HG02571 (cell line): ENCODE results near the gene HIF3A.
"Not testable (repeated sequence)": the region's sequence is repeated elsewhere in the genome, so short reads cannot be mapped to it uniquely, and the experiment has no call there.

Source experiments
- ATAC-seq: cut with Tn5 transposase; IDR thresholded peaks from one replicate; pipeline ENCODE4 v1.9.1; 2021; ENCODE audit warnings: mild to moderate bottlenecking, moderate library complexity; ENCODE audit not compliant: unreplicated experiment

Gene HIF3A

DNA sequence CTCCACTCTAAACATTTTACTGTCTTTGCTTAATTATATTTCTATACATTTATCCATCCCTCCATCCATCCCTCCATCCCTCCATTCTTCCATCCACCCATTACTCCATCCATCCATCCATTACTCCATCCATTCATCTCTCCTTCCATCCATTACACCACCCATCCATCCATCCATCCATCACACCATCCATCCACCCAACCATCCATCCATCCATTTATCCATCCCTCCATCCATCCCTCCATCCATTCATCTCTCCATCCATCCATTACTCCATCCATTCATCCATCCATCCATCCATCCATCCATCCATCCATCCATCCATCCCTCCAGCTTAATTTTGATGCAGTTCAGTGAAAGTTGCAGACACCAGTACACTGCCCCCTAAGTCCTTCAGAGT is 5.0 kb upstream of the HIF3A start:
- no peak for ATAC-seq

DNA sequence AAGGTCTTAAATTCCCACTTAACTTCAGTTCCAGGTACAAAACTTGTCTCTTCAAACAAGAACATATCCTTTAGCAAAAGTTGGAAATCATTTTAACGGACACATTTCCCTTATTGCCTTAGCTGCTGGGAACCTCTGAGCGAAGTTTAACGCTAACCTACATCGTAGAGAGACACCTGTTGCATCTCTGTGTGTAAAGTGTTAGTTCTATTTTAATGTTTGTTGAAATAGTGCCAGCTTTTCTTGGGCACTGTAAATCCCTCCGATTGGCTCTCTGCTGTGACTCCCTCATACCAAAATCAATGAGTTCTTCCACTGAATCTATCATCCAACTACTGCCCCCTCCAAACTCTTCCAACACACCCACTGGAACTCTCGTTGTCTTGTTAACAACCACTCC is 2.3 kb upstream of the HIF3A start:
- ATAC-seq: no peak

DNA sequence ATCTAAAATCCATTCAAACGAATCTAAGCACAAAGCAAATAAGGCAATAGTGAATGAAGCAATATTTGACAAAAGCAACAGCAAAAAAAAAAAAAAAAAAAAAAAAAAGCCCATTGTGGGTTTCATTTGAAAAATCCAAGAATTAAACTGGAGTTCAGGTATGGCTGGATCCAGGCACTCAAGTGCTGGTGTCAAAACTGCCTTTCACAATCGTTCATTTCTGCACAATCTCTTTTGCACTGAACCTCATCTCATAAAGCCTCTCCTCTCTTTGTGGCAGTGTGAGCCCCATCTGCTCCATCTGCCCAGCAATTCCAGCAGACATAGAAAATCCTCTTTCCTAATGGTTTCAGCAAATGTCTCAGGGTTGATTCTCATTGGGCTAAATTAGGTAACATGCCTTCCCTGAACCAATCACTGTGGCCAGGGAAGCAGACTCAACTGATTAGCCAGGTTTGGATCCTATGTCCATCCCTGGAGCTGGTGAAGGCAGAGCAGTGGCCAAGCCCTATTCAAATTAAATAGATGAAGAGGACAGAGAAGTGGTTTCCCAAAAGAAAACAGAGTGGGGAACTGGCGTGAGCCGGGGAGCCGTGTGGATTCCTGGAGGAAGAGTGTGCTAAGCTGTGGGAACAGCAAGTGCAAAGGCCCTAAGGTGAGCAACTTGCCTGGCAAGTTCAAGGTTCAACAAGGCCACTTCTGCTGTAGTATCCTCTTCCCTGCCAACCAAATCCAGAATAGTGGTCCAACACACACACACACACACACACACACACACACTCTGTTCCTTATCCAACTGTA is 1.2 kb upstream of the HIF3A start:
- no peak for ATAC-seq

DNA sequence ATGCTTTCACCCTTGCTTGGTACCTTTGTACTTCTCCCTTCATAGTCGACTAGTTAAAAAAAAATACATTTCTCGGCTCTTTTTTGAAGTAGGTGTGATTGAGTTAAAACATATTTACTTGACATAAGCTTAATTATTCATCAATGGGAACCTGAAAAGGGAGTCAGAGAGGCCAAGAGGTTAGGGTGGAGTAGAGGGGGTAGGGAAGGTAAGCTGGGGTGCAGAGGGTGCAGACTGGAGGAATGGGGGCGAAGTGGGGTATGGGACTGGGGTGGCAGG is 701 bp upstream of the HIF3A start:
- ATAC-seq: no peak

DNA sequence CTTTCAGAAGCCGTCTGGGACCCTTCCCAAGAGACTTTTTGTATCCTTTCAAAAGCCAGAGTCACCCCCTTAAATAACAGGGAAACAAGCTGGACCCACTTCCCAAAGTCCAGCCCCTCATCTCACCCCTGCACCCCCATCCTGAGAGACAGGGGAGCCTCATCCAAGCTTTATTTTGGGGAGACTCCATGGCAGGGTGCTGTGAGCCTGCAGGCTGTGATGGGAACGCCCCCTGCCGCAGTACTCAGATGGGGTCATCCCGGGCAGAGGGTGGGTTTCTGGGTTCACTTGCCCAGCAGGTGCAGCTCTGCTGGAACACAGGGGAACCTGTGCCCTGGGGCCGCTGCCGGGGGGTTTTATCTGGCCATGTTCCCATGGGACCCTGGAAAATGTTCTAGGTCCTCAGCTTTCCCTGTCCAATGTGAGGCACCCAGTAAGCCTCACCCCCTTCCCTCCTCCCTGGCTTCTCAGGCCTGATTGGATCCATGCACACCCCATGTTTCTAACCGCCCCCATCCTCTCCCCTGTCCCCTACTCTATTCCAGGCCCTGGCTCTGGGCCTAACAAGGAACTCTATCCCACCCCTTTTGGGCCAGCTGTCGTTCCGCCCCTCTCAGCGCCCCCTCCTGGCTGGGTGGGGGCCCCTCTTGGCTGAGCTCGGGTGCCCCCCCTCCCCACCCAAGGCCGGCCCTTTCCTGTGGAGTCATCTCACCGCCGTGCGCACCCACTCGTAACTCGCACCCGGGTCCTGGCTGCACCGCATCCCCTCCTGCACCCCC is 1.0 kb downstream of the HIF3A start:
- ATAC-seq: no peak

DNA sequence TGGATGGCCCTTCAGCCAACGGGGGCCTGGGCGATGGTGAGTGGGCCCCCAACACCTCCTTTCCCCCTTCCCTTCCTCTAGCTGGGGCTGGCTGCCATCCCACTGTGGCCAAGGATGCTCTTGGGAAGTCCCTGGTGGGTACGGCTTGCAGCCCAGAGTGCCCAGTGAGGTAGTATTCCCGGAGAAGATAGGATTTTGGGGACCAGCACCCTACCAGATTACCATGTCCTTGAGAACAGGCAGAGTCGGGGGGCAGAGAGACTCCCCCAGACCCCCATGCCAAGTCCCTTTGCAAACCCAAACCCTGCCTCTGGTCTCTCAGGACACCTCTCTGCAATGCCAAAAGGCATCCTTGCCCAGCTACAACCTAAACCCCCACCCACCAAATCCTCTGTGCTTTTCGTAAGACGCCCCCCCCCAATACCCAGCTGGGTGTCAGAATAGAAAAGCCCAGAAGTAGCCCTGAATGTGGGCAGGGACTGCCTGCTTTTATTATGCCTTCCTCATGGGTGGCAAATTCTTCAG is 1.7 kb downstream of the HIF3A start:
- ATAC-seq: no peak

DNA sequence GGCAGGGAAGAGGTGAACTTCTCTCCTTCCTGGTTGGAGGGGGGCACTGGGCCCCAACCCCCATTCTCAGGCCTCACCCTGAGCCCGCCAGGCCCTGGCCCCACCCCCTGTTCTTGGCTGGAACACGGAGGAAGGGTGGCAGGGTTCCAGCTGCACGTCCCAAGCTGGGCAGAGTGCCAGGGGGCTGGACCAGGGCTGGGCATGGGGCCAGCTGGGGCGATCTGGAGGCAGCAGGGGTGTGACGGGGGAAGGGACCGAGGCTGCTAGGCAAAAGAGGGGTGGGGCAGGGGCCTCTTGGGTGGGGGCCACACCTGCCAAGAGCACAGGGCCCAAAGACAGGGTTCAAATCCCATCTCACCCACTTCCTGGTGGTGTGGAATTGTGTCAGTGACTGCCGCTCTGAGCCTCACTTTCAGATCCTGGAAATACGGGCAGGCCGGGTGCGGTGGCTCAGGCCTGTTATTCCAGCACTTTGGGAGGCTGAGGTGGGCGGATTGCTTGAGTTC is 2.2 kb downstream of the HIF3A start:
- ATAC-seq: no peak

DNA sequence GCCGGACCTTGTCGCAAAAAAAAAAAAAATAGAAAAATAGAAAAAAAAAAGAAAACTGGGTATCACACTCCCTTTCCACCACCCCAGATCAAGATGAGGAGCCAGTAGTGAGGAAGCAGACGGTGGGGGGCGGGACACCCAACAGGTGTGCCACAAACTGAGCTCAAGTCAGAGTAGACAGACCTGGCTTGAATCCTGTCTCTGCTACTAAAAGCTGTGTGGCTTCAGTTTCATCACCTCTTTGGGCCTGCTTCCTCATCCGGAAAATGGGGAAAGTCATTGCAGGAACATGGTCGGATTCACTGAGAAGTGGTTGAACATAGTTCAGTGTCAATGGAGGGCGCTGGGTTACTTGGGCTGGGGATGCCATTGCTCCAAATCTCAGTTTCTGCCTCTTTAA is 2.9 kb downstream of the HIF3A start:
- no peak for ATAC-seq

DNA sequence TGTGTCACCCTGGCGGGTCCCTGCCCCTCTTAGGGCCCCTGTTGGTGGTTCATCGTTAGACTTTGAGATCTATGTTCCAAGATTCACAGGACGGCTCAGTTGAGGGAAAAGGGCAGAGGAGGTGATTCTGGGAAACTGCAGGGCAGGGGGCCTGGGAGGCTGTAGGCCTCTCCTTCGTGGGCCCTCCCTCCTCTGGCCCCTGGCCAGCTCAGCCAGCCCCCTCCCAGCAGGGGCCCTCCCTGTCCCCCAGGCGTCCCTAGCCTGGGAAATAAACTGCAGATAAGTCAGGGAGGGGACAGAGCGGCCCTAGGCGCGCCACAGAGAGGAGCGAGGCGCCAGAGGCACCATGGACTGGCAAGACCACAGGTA is 6.5 kb downstream of the HIF3A start:
- ATAC-seq: no peak

DNA sequence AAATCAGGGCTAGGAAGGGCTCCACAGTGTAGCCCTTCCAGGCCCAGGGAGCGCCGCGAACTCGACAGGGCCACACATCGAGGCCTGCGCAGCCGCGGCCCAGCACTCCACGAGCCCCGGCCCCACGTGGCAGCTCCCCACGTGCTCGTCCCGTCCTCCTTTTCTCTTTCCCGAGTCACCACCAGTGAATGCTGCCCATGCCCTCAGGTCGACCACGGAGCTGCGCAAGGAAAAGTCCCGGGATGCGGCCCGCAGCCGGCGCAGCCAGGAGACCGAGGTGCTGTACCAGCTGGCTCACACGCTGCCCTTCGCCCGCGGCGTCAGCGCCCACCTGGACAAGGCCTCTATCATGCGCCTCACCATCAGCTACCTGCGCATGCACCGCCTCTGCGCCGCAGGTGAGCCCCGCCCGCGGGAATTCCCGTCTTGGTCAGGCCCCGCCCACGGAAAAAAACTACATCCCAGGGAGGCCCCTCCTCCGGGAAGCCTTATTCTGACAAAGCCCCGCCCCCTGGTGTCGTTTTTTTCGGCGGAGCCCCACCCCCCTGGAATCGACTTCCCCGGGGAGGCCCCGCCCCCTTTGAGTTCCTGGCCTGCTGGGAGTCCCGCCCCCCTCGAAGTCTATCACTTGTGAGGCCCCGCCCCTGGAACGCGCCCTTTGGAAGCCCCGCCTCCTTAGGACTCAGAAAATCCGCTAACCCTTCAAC is 7.0 kb downstream of the HIF3A start:
- ATAC-seq: no peak

DNA sequence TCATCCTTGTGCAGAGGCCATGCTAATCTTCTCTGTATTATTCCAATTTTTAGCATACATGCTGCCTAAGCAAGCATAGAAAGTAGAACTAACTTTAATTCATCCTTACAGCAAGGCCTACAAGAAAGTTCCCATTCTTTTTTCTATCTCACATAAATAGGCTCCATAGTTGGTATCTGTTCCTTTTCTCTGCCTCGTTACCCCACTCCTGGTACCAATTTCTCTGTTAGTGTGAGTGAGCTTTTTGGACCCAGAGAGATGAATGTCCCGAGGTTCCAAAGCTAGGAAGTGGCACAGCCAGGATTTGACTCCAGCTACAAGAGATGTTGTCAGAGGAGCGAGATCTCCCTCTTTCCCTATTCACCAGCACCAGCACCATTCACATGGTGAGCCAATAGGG is 9.7 kb downstream of the HIF3A start:
- no peak for ATAC-seq

DNA sequence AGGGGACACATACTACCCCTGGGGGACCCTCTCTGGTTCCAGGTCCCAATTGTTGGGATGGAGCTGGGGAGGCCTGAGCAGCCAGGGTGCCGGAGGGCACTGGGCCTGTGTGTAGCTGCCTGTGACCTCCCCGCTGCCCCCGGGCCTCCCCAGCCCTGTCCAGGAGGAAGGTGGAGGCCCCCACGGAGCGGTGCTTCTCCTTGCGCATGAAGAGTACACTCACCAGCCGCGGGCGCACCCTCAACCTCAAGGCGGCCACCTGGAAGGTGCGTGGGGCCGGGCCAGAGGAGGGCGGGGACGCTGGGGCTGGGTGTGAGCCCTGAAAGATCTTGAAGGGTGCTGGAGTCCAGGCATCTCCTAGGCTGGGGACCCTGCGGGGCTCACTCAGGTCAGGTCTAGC is 11.7 kb downstream of the HIF3A start:
- no peak for ATAC-seq

DNA sequence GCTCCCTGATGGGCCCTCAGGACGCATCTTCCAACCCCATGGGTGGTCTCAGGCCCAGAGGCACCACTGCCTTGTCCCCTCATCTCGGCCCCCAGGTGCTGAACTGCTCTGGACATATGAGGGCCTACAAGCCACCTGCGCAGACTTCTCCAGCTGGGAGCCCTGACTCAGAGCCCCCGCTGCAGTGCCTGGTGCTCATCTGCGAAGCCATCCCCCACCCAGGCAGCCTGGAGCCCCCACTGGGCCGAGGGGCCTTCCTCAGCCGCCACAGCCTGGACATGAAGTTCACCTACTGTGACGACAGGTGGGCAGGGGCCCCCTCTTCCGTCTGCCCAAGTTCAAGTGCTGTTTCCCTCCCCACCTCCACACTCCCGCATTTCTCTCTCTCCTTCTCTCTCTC is 12.2 kb downstream of the HIF3A start:
- no peak for ATAC-seq

DNA sequence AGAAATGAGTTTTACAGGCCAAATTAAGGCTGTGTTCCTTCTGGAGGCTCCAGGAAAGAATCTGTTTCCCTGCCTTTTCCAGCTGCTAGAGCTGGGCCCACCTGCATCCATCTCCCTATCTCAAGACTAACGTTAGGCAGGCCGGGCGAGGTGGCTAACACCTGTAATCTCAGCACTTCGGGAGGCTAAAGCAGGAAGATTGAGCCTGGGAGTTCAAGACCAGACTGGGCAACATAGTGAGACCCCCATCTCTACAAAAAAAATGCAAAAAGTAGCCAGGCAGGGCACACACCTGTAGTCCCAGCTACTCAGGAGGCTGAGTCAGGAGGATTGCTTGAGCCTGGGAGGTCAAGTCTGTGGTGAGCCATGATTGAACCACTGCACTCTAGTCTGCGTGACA is 14.6 kb downstream of the HIF3A start:
- ATAC-seq: no peak

DNA sequence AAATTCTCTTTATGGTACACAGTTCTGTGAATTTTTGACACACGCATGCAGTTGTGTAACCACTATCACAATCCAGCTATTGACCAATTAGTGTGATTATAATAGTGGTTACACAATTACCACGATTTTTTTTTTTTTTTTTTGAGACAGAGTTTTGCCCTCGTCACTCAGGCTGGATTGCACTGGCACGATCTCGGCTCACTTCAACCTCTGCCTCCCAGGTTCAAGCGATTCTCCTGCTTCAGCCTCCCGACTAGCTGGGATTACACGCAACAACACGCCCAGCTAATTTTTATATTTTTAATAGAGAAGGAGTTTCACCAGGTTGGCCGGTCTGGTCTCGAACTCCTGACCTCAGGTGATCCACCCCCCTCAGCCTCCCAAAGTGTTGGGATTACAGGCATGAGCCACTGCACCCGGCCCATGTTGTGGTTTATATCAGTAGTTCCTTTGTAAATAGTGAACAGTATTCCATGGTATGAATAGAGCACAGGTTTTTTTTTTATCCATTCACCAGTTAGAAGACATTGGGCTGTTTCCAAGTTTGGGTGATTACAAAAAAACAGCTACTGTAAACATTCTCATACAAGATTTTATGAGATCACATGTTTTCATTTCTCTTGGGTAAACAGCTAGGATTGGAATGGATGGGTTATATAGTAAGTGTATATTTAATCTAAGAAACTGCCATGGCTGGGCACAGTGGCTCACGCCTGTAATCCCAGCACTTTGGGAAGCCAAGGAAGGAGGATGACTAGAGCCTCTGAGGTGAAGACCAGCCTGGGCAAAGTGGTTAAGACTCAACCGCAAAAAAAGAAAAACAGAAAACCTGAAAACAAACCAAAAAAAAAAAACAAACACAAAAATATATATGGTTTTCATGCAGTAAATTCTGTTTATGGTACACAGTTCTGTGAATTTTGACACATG is 17.0 kb downstream of the HIF3A start:
- ATAC-seq: not testable (repeated sequence)

DNA sequence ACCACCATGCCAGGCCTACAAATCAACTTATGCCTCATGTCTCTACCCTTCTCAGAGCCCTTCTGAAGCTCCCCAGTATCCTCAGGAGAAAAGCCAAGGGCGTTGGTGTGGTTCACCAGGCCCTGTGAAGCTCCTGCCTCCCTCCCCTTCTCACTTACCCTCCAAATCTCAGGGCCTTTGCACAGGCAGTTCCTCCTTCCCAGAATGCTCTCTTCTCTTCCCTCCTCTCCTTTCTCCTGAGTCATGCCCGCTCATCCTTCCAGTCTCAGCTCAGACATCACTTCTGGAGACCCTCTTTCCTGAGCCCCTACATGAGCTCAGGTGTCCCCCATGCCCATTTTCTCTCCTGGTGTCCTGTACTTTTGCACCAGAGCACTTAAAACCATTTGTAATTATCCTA is 20.5 kb downstream of the HIF3A start:
- ATAC-seq: no peak

DNA sequence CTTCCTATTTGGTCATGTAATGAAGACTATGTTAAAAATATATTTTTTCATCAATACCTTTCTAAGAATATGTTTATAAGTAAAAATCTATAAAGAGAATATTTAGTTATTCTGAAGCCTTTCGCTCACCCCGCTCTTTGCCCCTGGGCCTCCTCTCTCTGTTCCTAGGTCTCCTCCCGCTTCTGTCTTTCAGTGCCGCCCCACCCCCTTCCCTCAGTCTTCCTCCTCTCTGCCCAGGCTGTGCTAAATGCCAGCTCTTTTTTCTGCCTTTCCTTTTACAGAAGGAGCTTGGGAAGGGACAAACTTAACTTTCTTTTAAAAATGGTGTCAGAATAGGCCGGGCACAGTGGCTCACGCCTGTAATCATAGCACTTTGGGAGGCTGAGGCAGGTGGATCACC is 22.8 kb downstream of the HIF3A start:
- ATAC-seq: no peak

DNA sequence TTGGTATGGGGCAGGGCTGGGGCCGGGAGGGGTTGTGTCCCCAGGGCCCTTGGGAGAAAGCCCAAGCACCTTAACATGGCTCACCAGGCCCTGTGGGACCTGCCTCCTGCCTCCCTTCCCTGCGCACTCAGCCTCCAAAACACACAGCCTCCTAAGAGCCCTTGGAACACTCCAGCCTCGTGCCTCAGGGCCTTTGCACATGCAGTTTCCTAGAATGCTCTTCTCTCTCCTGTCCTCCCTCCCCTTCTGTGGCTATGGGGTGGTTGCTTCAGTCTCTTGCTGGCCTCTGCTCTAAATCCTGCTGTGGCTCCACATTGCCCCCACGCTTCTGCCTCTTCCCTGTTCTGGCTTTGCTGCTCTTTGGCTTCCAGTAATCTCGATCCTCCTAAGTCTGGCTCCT is 23.7 kb downstream of the HIF3A start:
- ATAC-seq: no peak

DNA sequence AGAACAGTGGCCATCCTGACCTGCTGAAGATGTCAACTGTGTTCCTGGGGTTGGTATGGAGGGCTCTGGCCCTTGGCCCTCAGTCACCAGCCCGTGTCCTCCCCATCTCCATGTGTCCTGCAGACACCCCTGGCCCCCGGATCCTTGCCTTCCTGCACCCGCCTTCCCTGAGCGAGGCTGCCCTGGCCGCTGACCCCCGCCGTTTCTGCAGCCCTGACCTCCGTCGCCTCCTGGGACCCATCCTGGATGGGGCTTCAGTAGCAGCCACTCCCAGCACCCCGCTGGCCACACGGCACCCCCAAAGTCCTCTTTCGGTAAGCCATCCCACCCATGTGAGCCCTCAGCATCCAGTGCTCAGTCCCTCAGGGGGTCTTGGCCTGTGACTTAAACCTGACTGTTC is 24.8 kb downstream of the HIF3A start:
- no peak for ATAC-seq

DNA sequence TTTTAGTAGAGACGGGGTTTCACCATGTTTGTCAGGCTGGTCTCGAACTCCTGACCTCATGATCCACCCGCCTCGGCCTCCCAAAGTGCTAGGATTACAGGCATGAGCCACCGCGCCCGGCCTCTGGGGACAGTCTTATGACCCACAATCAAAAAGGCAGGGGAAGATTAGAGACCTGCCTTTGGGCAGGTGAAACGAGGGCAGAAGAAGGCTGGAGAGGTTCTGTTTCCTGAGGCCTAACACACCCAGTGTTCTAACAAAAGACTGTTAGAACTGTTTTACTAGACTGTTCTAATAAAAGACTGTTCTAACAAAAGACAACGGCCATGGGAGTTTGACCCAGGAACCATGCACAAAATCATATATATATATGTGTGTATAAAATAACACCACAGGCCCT is 26.4 kb downstream of the HIF3A start:
- not testable (repeated sequence) for ATAC-seq

DNA sequence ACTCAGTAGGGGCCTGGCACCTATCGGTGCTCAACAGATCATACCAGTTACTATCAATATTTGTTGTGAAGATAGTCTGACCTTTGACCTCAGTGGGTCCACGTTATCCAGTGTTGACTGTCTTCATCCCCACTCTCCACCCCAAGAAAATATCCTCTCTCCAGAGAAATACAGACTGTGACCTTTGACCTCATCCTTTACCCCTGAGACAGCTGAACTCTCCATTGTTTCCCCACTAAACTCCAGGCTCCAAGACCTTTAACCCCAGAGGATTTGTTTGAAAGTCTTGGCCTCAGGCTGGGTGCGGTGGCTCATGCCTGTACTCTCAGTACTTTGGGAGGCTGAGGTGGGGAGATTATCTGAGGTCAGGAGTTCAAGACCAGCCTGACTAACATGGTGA is 27.4 kb downstream of the HIF3A start:
- no peak for ATAC-seq
